Measurements from ENCODE around the gene GRK5. TPM values are rescaled to one million over a fixed set of nuclear protein-coding genes. Genes with fewer than 3 reads are reported as not detected.
A peak's percentile ranks its signal among the peaks of the same experiment; 100 is the strongest.
"Not testable (repeated sequence)": the region's sequence is repeated elsewhere in the genome, so short reads cannot be mapped to it uniquely, and the experiment has no call there.

Gene GRK5
- total RNA-seq, 1 experiment from 2014 or later: 2.3 TPM

DNA sequence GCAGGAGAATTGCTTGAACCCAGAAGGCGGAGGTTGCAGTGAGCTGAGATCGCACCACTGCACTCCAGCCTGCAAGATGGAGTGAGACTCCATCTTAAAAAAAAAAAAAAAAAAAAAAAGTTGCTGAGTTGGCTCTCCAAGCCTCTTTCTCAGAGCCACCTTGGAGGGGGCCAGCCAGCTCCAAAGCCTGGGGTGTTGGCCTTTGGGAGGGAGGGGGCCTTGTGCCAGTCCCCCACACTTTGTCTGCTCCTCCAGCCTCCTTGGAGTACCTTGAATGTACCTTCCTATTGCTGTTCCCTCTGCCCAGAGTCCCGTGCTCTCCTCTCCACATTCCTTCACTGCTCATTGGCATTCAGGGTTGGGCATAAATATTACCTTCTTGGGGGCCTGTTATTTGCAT, 62.4 kb downstream of the GRK5 start (continued):
- TF ChIP-seq, protein P1, sequence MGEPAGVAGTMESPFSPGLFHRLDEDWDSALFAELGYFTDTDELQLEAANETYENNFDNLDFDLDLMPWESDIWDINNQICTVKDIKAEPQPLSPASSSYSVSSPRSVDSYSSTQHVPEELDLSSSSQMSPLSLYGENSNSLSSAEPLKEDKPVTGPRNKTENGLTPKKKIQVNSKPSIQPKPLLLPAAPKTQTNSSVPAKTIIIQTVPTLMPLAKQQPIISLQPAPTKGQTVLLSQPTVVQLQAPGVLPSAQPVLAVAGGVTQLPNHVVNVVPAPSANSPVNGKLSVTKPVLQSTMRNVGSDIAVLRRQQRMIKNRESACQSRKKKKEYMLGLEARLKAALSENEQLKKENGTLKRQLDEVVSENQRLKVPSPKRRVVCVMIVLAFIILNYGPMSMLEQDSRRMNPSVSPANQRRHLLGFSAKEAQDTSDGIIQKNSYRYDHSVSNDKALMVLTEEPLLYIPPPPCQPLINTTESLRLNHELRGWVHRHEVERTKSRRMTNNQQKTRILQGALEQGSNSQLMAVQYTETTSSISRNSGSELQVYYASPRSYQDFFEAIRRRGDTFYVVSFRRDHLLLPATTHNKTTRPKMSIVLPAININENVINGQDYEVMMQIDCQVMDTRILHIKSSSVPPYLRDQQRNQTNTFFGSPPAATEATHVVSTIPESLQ (CRISPR knock-in tag; IDR thresholded peaks at IDR 0.05): no peak
- TF ChIP-seq GRHL2 (CRISPR knock-in tag; IDR thresholded peaks at IDR 0.05; ENCODE audit: insufficient replicate concordance, severe bottlenecking) (no peak), GTF2I (CRISPR knock-in tag; conservative IDR thresholded peaks at IDR 0.05) (no peak), ZNF138 (CRISPR knock-in tag; conservative IDR thresholded peaks at IDR 0.05) (no peak), IRF1 (CRISPR knock-in tag; IDR thresholded peaks at IDR 0.05) (no peak)

DNA sequence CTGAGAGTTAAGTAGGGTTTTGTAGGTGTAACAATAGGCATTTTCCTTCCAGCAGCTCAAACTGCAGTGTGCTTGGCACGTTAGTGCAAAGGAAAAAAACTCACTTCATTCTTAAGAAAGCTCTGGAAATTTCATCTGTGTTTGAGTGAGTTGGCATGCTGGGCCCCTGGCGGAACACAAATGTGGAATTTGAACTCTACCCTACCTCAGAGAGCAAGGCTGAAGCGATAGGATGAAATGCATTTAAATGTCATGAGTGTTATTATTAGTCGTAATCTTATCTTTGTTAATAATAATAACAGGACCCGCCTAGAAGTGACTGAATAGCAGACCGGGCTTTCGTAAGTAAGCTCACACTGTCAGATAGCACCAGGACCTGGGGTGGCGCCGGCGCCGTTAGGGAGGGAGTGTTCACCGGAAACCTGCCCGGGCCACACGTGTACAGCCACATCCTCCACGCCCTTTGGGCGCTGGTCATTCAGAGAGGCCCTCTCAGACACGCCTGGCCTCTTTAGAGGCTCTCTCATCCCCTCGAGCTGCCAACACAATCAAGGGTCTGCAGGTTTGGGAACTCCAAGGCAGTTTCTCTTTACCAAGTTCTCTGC, 63.5 kb downstream of the GRK5 start:
- Mint-ChIP-seq H3K4me3 (no peak overlapping the region), H3K36me3 (no peaks in the 10 kb centered on the region), H3K27ac (no peak overlapping the region), H3K4me1 (peaks cover 19% of the 10 kb centered on the region), H3K9me3 (no peaks in the 10 kb centered on the region), H3K27me3 (ENCODE audit: low read depth) (no peaks in the 10 kb centered on the region)
- CTCF ChIA-PET: interaction anchor here (1.2 to 2.1 kb wide), 3 partner anchors 72 to 219 kb away, joined by 4 to 11 read pairs (median 4); no protein-coding TSS in a partner anchor
- DNase-seq (ENCODE audit: low spot score) (no peak), ATAC-seq (no peak)
- TF ChIP-seq GABPB1 (CRISPR knock-in tag; IDR thresholded peaks at IDR 0.05) (0 out of 2 replicates have a peak, but pooled peaks have one; percentile 35), CBFB (CRISPR knock-in tag; IDR thresholded peaks at IDR 0.05; ENCODE audit: low read depth) (no peak), NFATC4 (CRISPR knock-in tag; IDR thresholded peaks at IDR 0.05) (no peak), ZBTB21 (CRISPR knock-in tag; IDR thresholded peaks at IDR 0.05; ENCODE audit: borderline replicate concordance) (no peak), ESRRA (CRISPR knock-in tag; IDR thresholded peaks at IDR 0.05; ENCODE audit: borderline replicate concordance) (no peak)
- POLR2A ChIA-PET: no interaction called here

DNA sequence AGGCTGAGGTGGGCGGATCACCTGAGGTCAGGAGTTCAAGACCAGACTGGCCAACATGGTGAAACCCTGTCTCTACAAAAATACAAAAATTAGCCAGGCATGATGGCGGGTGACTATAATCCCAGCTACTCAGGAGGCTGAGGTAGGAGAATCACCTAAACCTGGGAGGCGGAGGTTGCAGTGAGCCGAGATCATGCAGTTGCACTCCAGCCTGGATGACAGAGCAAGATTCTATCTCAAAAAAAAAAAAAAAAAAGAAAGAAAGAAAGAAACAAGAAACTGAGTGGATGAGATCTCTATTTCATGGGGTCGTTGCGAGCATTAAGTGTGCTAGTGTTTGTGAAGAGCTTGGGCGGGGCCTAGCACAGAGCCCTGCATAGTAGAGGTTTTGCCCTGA, 65.0 kb downstream of the GRK5 start:
- ChIA-PET POLR2A (interaction anchor here (0.7 kb wide), 1 partner anchor 58 kb away, joined by 4 read pairs; no protein-coding TSS in a partner anchor), CTCF (interaction anchor here (1.2 to 2.1 kb wide), 4 partner anchors 63 to 217 kb away, joined by 3 to 11 read pairs (median 4); no protein-coding TSS in a partner anchor)
- not testable (repeated sequence) for H3K27me3 Mint-ChIP-seq (ENCODE audit: low read depth); ATAC-seq; H3K36me3 Mint-ChIP-seq; H3K27ac Mint-ChIP-seq; DNase-seq (ENCODE audit: low spot score); H3K4me3 Mint-ChIP-seq; H3K9me3 Mint-ChIP-seq
- peaks cover 18% of the 10 kb centered on the region for H3K4me1 Mint-ChIP-seq

GRCh38 chr10:119272736-119273135, 65.4 kb downstream of the GRK5 start:
- Mint-ChIP-seq H3K4me1 (peaks cover 14% of the 10 kb centered on the region), H3K4me3 (no peak overlapping the region), H3K36me3 (no peaks in the 10 kb centered on the region), H3K27ac (no peak overlapping the region), H3K27me3 (ENCODE audit: low read depth) (no peaks in the 10 kb centered on the region), H3K9me3 (no peaks in the 10 kb centered on the region)
- ChIA-PET POLR2A (interaction anchor here (0.6 to 0.7 kb wide), 2 partner anchors 58 to 82 kb away, joined by 3 to 4 read pairs; no protein-coding TSS in a partner anchor), CTCF (interaction anchor here (1.2 to 1.3 kb wide), 3 partner anchors 63 to 172 kb away, joined by 3 to 5 read pairs (median 3); no protein-coding TSS in a partner anchor)
- no peak for TF ChIP-seq TCF7 (CRISPR knock-in tag; IDR thresholded peaks at IDR 0.05; ENCODE audit: low read depth)
- ATAC-seq (no peak), DNase-seq (ENCODE audit: low spot score) (no peak)

GRCh38 chr10:119273413-119273812, 66.0 kb downstream of the GRK5 start:
- DNase-seq (ENCODE audit: low spot score) (no peak), ATAC-seq (no peak)
- CTCF ChIA-PET: interaction anchor here (1.3 to 1.6 kb wide), 2 partner anchors 74 to 172 kb away, joined by 3 to 6 read pairs; no protein-coding TSS in a partner anchor
- POLR2A ChIA-PET: interaction anchor here (0.6 kb wide), 1 partner anchor 83 kb away, joined by 3 read pairs; no protein-coding TSS in a partner anchor
- Mint-ChIP-seq H3K27ac (no peak overlapping the region), H3K36me3 (no peaks in the 10 kb centered on the region), H3K4me1 (peaks cover 11% of the 10 kb centered on the region), H3K27me3 (ENCODE audit: low read depth) (no peaks in the 10 kb centered on the region), H3K4me3 (no peak overlapping the region), H3K9me3 (no peaks in the 10 kb centered on the region)
- TF ChIP-seq OVOL2 (CRISPR knock-in tag; IDR thresholded peaks at IDR 0.05; ENCODE audit: borderline replicate concordance) (no peak), CBFB (CRISPR knock-in tag; IDR thresholded peaks at IDR 0.05; ENCODE audit: low read depth) (no peak), NR3C1 (CRISPR knock-in tag; conservative IDR thresholded peaks at IDR 0.05; ENCODE audit: low read depth) (no peak), ZNF219 (CRISPR knock-in tag; IDR thresholded peaks at IDR 0.05; ENCODE audit: borderline replicate concordance) (no peak), CREB1 (CRISPR knock-in tag; IDR thresholded peaks at IDR 0.05) (no peak), SMAD4 (CRISPR knock-in tag; IDR thresholded peaks at IDR 0.05) (no peak), ZNF263 (CRISPR knock-in tag; IDR thresholded peaks at IDR 0.05; ENCODE audit: low read depth) (no peak), IRF1 (CRISPR knock-in tag; IDR thresholded peaks at IDR 0.05) (no peak), JUN (CRISPR knock-in tag; IDR thresholded peaks at IDR 0.05) (no peak), TEAD1 (CRISPR knock-in tag; IDR thresholded peaks at IDR 0.05) (no peak), ZNF121 (CRISPR knock-in tag; IDR thresholded peaks at IDR 0.05) (no peak), ZNF671 (CRISPR knock-in tag; IDR thresholded peaks at IDR 0.05) (no peak)
- TF ChIP-seq, protein P2, sequence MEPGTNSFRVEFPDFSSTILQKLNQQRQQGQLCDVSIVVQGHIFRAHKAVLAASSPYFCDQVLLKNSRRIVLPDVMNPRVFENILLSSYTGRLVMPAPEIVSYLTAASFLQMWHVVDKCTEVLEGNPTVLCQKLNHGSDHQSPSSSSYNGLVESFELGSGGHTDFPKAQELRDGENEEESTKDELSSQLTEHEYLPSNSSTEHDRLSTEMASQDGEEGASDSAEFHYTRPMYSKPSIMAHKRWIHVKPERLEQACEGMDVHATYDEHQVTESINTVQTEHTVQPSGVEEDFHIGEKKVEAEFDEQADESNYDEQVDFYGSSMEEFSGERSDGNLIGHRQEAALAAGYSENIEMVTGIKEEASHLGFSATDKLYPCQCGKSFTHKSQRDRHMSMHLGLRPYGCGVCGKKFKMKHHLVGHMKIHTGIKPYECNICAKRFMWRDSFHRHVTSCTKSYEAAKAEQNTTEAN (CRISPR knock-in tag; IDR thresholded peaks at IDR 0.05): no peak
- TF ChIP-seq, protein P3, sequence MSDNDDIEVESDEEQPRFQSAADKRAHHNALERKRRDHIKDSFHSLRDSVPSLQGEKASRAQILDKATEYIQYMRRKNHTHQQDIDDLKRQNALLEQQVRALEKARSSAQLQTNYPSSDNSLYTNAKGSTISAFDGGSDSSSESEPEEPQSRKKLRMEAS (CRISPR knock-in tag; IDR thresholded peaks at IDR 0.05): no peak
